Hepatocyte (in vitro differentiated cells): ENCODE results near the gene SYT1. TPM values are rescaled to one million over a fixed set of nuclear protein-coding genes. Genes with fewer than 3 reads are reported as not detected.
A peak's percentile ranks its signal among the peaks of the same experiment; 100 is the strongest.

Experiments used
- DNase-seq: peaks from one replicate; pipeline ENCODE4 v3.0.0-alpha.2; 2016; ENCODE audit warnings: low spot score
- H2AFZ ChIP-seq: fragments of 200-600 bp; sonication (generic); 2 replicates; pipeline ENCODE4 v1.6.0; 2016; ENCODE audit warnings: antibody characterized with exemption, mild to moderate bottlenecking
- H3K27ac ChIP-seq: fragments of 200-600 bp; sonication (generic); 2 replicates; pipeline ENCODE4 v1.5.1; 2016; ENCODE audit warnings: mild to moderate bottlenecking
- H3K27me3 ChIP-seq: fragments of 200-600 bp; sonication (generic); 2 replicates; pipeline ENCODE4 v1.6.1; 2016
- H3K36me3 ChIP-seq: fragments of 200-600 bp; sonication (generic); replicated peaks from 2 replicates; pipeline ENCODE4 v1.5.1; 2016; ENCODE audit warnings: low read depth; ENCODE audit not compliant: insufficient read depth
- H3K4me1 ChIP-seq: fragments of 200-600 bp; sonication (generic); 2 replicates; pipeline ENCODE4 v1.5.1; 2016; ENCODE audit warnings: mild to moderate bottlenecking, moderate library complexity; ENCODE audit not compliant: insufficient read depth
- H3K4me2 ChIP-seq: fragments of 200-600 bp; sonication (generic); 2 replicates; pipeline ENCODE4 v1.6.0; 2016
- H3K4me3 ChIP-seq: fragments of 200-600 bp; sonication (generic); 2 replicates; pipeline ENCODE4 v1.5.1; 2016; ENCODE audit warnings: mild to moderate bottlenecking
- H3K79me2 ChIP-seq: fragments of 200-600 bp; sonication (generic); 2 replicates; pipeline ENCODE4 v1.6.0; 2017; ENCODE audit warnings: mild to moderate bottlenecking
- H3K9me2 ChIP-seq: fragments of 200-600 bp; sonication (generic); replicated peaks from 2 replicates; pipeline ENCODE4 v1.6.0; 2017; ENCODE audit warnings: mild to moderate bottlenecking; ENCODE audit not compliant: insufficient read depth
- H3K9me3 ChIP-seq: fragments of 200-600 bp; sonication (generic); 2 replicates; pipeline ENCODE4 v1.5.1; 2016; ENCODE audit warnings: low read depth, mild to moderate bottlenecking
- H4K20me1 ChIP-seq: fragments of 200-600 bp; sonication (generic); 2 replicates; pipeline ENCODE4 v1.6.0; 2016; ENCODE audit warnings: mild to moderate bottlenecking; ENCODE audit not compliant: insufficient read depth, poor library complexity, severe bottlenecking
- CTCF ChIP-seq: fragments of 200-600 bp; sonication (generic); IDR thresholded peaks from 2 replicates; pipeline ENCODE4 v1.5.1; 2016; ENCODE audit warnings: antibody characterized with exemption, mild to moderate bottlenecking; ENCODE audit not compliant: poor library complexity
- EZH2 ChIP-seq: fragments of 200-600 bp; sonication (generic); IDR thresholded peaks from 2 replicates; pipeline ENCODE4 v1.6.1; 2016; ENCODE audit warnings: antibody characterized with exemption, mild to moderate bottlenecking, borderline replicate concordance
- EZH2phosphoT487 ChIP-seq: fragments of 200-600 bp; sonication (generic); IDR thresholded peaks from one replicate; pipeline ENCODE4 v1.6.1; 2018; ENCODE audit warnings: antibody characterized with exemption, mild to moderate bottlenecking, low read depth, moderate library complexity; ENCODE audit not compliant: unreplicated experiment, severe bottlenecking
- WGBS: methylation state at CpG from one replicate; pipeline ENCODE4 v1.1.6; 2016; ENCODE audit warnings: low lambda C conversion rate; ENCODE audit errors: missing lambda C conversion rate; 5-methylcytosine and 5-hydroxymethylcytosine counted together
- polyA plus RNA-seq: library from polyadenylated mRNA; unstranded; fragments of >200 nt; fragmentation: Nextera tagmentation; extraction: Ambion mirVana; gene quantifications from 2 replicates; pipeline ENCODE4 v1.2.1, GENCODE V29; 2016
- total RNA-seq: library from RNA; depleted of rRNA; stranded (reverse); fragments of >200 nt; gene quantifications from 2 replicates; pipeline ENCODE4 v1.2.3, GENCODE V29; 2014

The SYT1 gene
- total and polyA plus RNA-seq, 2 experiments from 2014 or later = 1.3 to 2.5 TPM

- WGBS = 64% methylated on average over 2 of the region's 2 CpGs
- Histone ChIP-seq H3K9me2 (no peaks in the 10 kb centered on the region), H4K20me1 (no peaks in the 10 kb centered on the region), H3K79me2 (no peaks in the 10 kb centered on the region), H3K27me3 (no peaks in the 10 kb centered on the region), H3K4me3 (no peak overlapping the region), H2AFZ (no peak overlapping the region), H3K4me2 (no peak overlapping the region), H3K4me1 (no peaks in the 10 kb centered on the region), H3K27ac (no peak overlapping the region), H3K36me3 (no peaks in the 10 kb centered on the region), H3K9me3 (no peaks in the 10 kb centered on the region)
- no peak for DNase-seq
- no peak for TF ChIP-seq EZH2
These were observed 260.8 kb downstream of the SYT1 start for GRCh38 chr12:79125358-79125757.

- no peak overlapping the region for H3K4me3 ChIP-seq
- no peaks in the 10 kb centered on the region for H3K4me1 ChIP-seq
- no peaks in the 10 kb centered on the region for H3K27me3 ChIP-seq
- H3K79me2 ChIP-seq = no peaks in the 10 kb centered on the region
- no peaks in the 10 kb centered on the region for H3K9me3 ChIP-seq
- no peaks in the 10 kb centered on the region for H4K20me1 ChIP-seq
- 55% methylated on average over 3 of the region's 3 CpGs for WGBS
- H3K36me3 ChIP-seq = no peaks in the 10 kb centered on the region
- TF ChIP-seq EZH2 = no peak
- TF ChIP-seq CTCF = no peak
- no peak for TF ChIP-seq EZH2phosphoT487
- DNase-seq = peak; percentile 4
- H3K4me2 ChIP-seq = no peak overlapping the region
- H2AFZ ChIP-seq = no peak overlapping the region
- H3K9me2 ChIP-seq = no peaks in the 10 kb centered on the region
- no peak overlapping the region for H3K27ac ChIP-seq
These were observed 262.7 kb downstream of the SYT1 start for GRCh38 chr12:79127271-79127751.

- Histone ChIP-seq H3K4me2 (no peak overlapping the region), H3K79me2 (no peaks in the 10 kb centered on the region), H3K9me2 (no peaks in the 10 kb centered on the region), H4K20me1 (no peaks in the 10 kb centered on the region), H3K9me3 (no peaks in the 10 kb centered on the region), H2AFZ (no peak overlapping the region), H3K4me3 (no peak overlapping the region), H3K4me1 (no peaks in the 10 kb centered on the region), H3K27me3 (no peaks in the 10 kb centered on the region), H3K27ac (no peak overlapping the region), H3K36me3 (no peaks in the 10 kb centered on the region)
- DNase-seq = no peak
- TF ChIP-seq EZH2phosphoT487 (no peak), EZH2 (no peak), CTCF (no peak)
- WGBS = 93% methylated on average over 1 of the region's 1 CpG
These were observed 264.4 kb downstream of the SYT1 start for GRCh38 chr12:79128956-79129355.

GRCh38 chr12:79138872-79139271 lies 274.3 kb downstream of the SYT1 start:
- TF ChIP-seq CTCF (no peak), EZH2 (no peak), EZH2phosphoT487 (no peak)
- no peaks in the 10 kb centered on the region for H3K36me3 ChIP-seq
- no peaks in the 10 kb centered on the region for H3K79me2 ChIP-seq
- H4K20me1 ChIP-seq = no peaks in the 10 kb centered on the region
- WGBS = 90% methylated on average over 6 of the region's 6 CpGs
- no peaks in the 10 kb centered on the region for H3K4me1 ChIP-seq
- no peak overlapping the region for H3K27ac ChIP-seq
- no peak overlapping the region for H3K4me2 ChIP-seq
- H3K9me3 ChIP-seq = no peaks in the 10 kb centered on the region
- H3K9me2 ChIP-seq = no peaks in the 10 kb centered on the region
- H2AFZ ChIP-seq = no peak overlapping the region
- H3K4me3 ChIP-seq = no peak overlapping the region
- no peaks in the 10 kb centered on the region for H3K27me3 ChIP-seq
- no peak for DNase-seq
